Body of pancreas (tissue), 4 donors: ENCODE data around the gene CCDC169.

Experiments used
- CTCF ChIP-seq, 7 experiments: fragments of 450-650 bp in 4 of 7; fragments of 200-600 bp in 3 of 7; sonication (generic) in 3 of 7; IDR thresholded peaks; one replicate each; pipeline ENCODE4 v1.5.1; 2016 to 2019; ENCODE audit warnings: antibody characterized with exemption in 7 of 7
- POLR2A ChIP-seq, 3 donors: fragments of 450-650 bp; IDR thresholded peaks; one replicate each; pipeline ENCODE4 v1.6.1; 2016; ENCODE audit warnings: antibody characterized with exemption in 3 of 3, mild to moderate bottlenecking in 2 of 3

DNA sequence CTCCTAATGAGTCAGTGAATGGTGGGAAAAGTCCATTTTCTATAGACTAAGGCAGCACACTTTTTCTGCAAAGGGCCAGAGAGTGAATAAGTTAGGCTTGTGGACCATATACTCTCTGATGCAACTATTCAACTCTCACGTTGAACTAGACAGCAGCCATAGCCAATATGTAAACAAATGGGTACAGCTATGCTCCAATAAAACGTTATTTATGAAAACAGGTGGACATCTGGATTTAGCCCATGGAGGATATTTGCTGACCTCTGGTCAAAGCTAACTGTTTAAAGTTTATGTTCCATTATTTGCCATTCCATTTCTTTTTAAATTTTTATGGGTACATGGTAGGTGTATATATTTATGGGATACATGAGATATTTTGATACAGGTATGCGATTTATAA is 4.7 kb upstream of the CCDC169 start:
- TF ChIP-seq CTCF (IDR thresholded peaks at IDR 0.05) (no peak), POLR2A (IDR thresholded peaks at IDR 0.05) (no peak)
